ENCODE data around the gene DOK6.

DNA sequence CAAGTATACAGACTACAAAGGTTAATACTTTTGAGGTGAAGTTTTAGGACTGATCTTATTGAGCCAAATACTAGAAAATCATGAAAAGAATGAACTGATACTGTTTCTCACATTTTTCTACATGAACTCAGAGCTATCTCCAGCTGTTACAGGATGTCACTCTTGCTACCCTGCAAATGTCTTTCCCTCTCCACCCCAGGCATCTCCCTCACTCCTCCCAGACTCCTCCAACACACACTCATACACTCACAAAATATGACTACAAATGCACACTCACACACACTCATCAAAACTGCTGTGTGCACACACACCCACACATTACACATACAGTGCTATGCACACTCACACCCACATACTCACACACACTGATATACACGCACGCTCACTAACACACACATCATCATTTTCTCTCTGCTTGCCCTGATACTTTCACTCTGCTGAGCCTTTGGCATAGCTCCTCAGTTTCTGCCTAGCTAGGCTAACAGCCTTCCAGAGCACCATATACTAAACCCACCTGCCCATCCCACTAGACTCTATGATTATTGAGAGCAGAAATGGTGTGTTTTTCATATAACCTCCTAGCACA, 273.7 kb downstream of the DOK6 start:
- TF ChIP-seq NANOG (IDR thresholded peaks at IDR 0.05; ENCODE audit: borderline replicate concordance) (no peak), ZNF331 (CRISPR knock-in tag; IDR thresholded peaks at IDR 0.05; ENCODE audit: low read depth) (no peak), POLR2AphosphoS5 (IDR thresholded peaks at IDR 0.05; ENCODE audit: low read depth) (no peak), EZH2phosphoT487 (IDR thresholded peaks at IDR 0.05; ENCODE audit: unreplicated experiment) (no peak), EZH2 (IDR thresholded peaks at IDR 0.05; ENCODE audit: low read depth, unreplicated experiment) (no peak)
- TF ChIP-seq, protein P1, sequence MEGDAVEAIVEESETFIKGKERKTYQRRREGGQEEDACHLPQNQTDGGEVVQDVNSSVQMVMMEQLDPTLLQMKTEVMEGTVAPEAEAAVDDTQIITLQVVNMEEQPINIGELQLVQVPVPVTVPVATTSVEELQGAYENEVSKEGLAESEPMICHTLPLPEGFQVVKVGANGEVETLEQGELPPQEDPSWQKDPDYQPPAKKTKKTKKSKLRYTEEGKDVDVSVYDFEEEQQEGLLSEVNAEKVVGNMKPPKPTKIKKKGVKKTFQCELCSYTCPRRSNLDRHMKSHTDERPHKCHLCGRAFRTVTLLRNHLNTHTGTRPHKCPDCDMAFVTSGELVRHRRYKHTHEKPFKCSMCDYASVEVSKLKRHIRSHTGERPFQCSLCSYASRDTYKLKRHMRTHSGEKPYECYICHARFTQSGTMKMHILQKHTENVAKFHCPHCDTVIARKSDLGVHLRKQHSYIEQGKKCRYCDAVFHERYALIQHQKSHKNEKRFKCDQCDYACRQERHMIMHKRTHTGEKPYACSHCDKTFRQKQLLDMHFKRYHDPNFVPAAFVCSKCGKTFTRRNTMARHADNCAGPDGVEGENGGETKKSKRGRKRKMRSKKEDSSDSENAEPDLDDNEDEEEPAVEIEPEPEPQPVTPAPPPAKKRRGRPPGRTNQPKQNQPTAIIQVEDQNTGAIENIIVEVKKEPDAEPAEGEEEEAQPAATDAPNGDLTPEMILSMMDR (conservative IDR thresholded peaks at IDR 0.05; ENCODE audit: low read depth in 2 of 2) = no peak
- TF ChIP-seq, protein P2, sequence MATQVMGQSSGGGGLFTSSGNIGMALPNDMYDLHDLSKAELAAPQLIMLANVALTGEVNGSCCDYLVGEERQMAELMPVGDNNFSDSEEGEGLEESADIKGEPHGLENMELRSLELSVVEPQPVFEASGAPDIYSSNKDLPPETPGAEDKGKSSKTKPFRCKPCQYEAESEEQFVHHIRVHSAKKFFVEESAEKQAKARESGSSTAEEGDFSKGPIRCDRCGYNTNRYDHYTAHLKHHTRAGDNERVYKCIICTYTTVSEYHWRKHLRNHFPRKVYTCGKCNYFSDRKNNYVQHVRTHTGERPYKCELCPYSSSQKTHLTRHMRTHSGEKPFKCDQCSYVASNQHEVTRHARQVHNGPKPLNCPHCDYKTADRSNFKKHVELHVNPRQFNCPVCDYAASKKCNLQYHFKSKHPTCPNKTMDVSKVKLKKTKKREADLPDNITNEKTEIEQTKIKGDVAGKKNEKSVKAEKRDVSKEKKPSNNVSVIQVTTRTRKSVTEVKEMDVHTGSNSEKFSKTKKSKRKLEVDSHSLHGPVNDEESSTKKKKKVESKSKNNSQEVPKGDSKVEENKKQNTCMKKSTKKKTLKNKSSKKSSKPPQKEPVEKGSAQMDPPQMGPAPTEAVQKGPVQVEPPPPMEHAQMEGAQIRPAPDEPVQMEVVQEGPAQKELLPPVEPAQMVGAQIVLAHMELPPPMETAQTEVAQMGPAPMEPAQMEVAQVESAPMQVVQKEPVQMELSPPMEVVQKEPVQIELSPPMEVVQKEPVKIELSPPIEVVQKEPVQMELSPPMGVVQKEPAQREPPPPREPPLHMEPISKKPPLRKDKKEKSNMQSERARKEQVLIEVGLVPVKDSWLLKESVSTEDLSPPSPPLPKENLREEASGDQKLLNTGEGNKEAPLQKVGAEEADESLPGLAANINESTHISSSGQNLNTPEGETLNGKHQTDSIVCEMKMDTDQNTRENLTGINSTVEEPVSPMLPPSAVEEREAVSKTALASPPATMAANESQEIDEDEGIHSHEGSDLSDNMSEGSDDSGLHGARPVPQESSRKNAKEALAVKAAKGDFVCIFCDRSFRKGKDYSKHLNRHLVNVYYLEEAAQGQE (IDR thresholded peaks at IDR 0.05; ENCODE audit: unreplicated experiment) = no peak
